ENCODE data around the gene SGF29.
"Not testable (repeated sequence)": the region's sequence is repeated elsewhere in the genome, so short reads cannot be mapped to it uniquely, and the experiment has no call there.

GRCh38 chr16:28601589-28601988 is 47.9 kb downstream of the SGF29 start:
- not testable (repeated sequence) for TF ChIP-seq CTCF (conservative IDR thresholded peaks at IDR 0.05; ENCODE audit: low read depth, low read length); EZH2 (IDR thresholded peaks at IDR 0.05; ENCODE audit: low read length, unreplicated experiment)
